Chondrocyte (in vitro differentiated cells): ENCODE results near the gene TTC21B. TPM values are rescaled to one million over a fixed set of nuclear protein-coding genes. Genes with fewer than 3 reads are reported as not detected.

Experiments used
- DNase-seq: peaks from one replicate; pipeline ENCODE4 v3.0.0; 2021; ENCODE audit warnings: mixed read lengths, low spot score
- H3K27ac Mint-ChIP-seq: one replicate; pipeline ENCODE4 v1.8.0; 2021; ENCODE audit warnings: mild to moderate bottlenecking, moderate library complexity, mixed read lengths; ENCODE audit not compliant: unreplicated experiment
- H3K27me3 Mint-ChIP-seq: 2 replicates; pipeline ENCODE4 v1.8.0; 2021; ENCODE audit warnings: low read depth, mixed read lengths
- H3K36me3 Mint-ChIP-seq: 2 replicates; pipeline ENCODE4 v1.8.0; 2021; ENCODE audit warnings: low read depth, mixed read lengths
- H3K4me1 Mint-ChIP-seq: 2 replicates; pipeline ENCODE4 v1.8.0; 2021; ENCODE audit warnings: low read depth, mild to moderate bottlenecking, mixed read lengths
- H3K4me3 Mint-ChIP-seq: one replicate; pipeline ENCODE4 v1.8.0; 2021; ENCODE audit warnings: mild to moderate bottlenecking, moderate library complexity, mixed read lengths; ENCODE audit not compliant: unreplicated experiment
- H3K9me3 Mint-ChIP-seq: 2 replicates; pipeline ENCODE4 v1.8.0; 2021; ENCODE audit warnings: low read depth, mixed read lengths
- total RNA-seq: library from RNA; stranded (reverse); gene quantifications from 3 replicates; pipeline ENCODE4 v1.2.1, GENCODE V29; 2021
- TF ChIP-seq, protein P1 (sequence below): fragments of 200-600 bp; sonication (generic); IDR thresholded peaks from 2 replicates; pipeline ENCODE4 v1.5.0; 2021; ENCODE audit warnings: antibody characterized with exemption, mild to moderate bottlenecking, moderate library complexity

Gene TTC21B
- total RNA-seq, 1 donor from 2014 or later: 12.7 TPM

DNA sequence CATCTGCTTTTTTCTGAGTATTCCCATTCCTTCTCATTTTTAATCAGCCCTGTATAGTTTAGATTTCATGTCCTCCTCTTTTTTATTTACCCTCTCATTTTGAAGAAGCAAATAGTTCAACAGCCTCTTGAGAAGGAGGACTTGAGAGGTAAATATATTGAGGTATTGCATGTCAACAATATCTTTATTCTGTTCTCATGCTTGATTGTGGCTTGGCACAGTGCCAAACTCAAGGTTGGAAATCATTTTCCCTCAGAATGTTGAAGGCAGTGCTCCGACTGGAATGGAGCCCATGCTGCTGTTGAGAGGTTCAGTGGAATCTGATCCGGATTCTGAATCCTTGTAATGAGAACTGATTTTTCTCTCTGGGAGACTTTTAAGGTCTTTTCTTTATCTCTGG, 128.5 kb downstream of the TTC21B start:
- peaks cover 9% of the 10 kb centered on the region for H3K4me1 Mint-ChIP-seq
- no peak overlapping the region for H3K4me3 Mint-ChIP-seq
- no peaks in the 10 kb centered on the region for H3K36me3 Mint-ChIP-seq
- no peaks in the 10 kb centered on the region for H3K27me3 Mint-ChIP-seq
- H3K9me3 Mint-ChIP-seq: no peaks in the 10 kb centered on the region
- H3K27ac Mint-ChIP-seq: no peak overlapping the region
- TF ChIP-seq, protein P1, sequence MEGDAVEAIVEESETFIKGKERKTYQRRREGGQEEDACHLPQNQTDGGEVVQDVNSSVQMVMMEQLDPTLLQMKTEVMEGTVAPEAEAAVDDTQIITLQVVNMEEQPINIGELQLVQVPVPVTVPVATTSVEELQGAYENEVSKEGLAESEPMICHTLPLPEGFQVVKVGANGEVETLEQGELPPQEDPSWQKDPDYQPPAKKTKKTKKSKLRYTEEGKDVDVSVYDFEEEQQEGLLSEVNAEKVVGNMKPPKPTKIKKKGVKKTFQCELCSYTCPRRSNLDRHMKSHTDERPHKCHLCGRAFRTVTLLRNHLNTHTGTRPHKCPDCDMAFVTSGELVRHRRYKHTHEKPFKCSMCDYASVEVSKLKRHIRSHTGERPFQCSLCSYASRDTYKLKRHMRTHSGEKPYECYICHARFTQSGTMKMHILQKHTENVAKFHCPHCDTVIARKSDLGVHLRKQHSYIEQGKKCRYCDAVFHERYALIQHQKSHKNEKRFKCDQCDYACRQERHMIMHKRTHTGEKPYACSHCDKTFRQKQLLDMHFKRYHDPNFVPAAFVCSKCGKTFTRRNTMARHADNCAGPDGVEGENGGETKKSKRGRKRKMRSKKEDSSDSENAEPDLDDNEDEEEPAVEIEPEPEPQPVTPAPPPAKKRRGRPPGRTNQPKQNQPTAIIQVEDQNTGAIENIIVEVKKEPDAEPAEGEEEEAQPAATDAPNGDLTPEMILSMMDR: no peak
- no peak for DNase-seq

Other genes with a start within 250 kb of the TTC21B start
- gene GALNT3, start 159.5 kb downstream of the TTC21B start, total RNA-seq: 4.1 to 4.4 TPM (median 4.2 TPM) in 3 replicates
- 0.05 TPM in 1 of 3 replicates, not detected in the others for gene SCN1A, start 174.2 kb upstream of the TTC21B start, total RNA-seq